H1 (cell line): ENCODE measurements around the gene KCNT1. TPM values are rescaled to one million over a fixed set of nuclear protein-coding genes. Genes with fewer than 3 reads are reported as not detected.

ENCODE experiments used
- CTCF ChIA-PET: fragments of 300-600 bp; sonication (Branson Sonifier 250); formaldehyde crosslinking; loops from one replicate; lab custom pipeline; 2021; ENCODE audit not compliant: partially characterized antibody; lab: Charles Lee
- POLR2A ChIA-PET: fragments of 300-600 bp; sonication (Branson Sonifier 250); formaldehyde crosslinking; loops from one replicate; lab custom pipeline; 2021; ENCODE audit warnings: inconsistent platforms; ENCODE audit not compliant: partially characterized antibody; lab: Charles Lee
- DNase-seq, 2 experiments: peaks; one replicate each; pipeline versions ENCODE4 v3.0.0 to v3.0.0-alpha.2; 2010 to 2022; ENCODE audit warnings: low spot score in 2 of 2, low read depth in 1 of 2, mixed read lengths in 1 of 2
- FAIRE-seq: peaks from 2 replicates; lab custom pipeline; 2011; peaks lifted over from hg19 to GRCh38; lab: Jason Lieb, UNC
- H2AFZ ChIP-seq: 2 replicates; pipeline ENCODE4 v1.8.1; 2012; ENCODE audit warnings: low read length, inconsistent platforms
- H2AK5ac ChIP-seq: 2 replicates; pipeline ENCODE4 v1.6.1; 2013; ENCODE audit warnings: low read depth, low read length
- H2BK120ac ChIP-seq: replicated peaks from 2 replicates; pipeline ENCODE3; 2013; ENCODE audit warnings: low read depth, low read length, inconsistent platforms
- H2BK12ac ChIP-seq: 2 replicates; pipeline ENCODE4 v1.6.1; 2013; ENCODE audit warnings: low read depth, low read length
- H2BK15ac ChIP-seq: 2 replicates; pipeline ENCODE4 v1.6.1; 2013; ENCODE audit warnings: low read length
- H2BK20ac ChIP-seq: 2 replicates; pipeline ENCODE4 v1.6.1; 2013; ENCODE audit warnings: low read length
- H2BK5ac ChIP-seq: 2 replicates; pipeline ENCODE4 v1.6.1; 2013; ENCODE audit warnings: low read depth, low read length
- H3K14ac ChIP-seq: 2 replicates; pipeline ENCODE4 v1.6.1; 2013; ENCODE audit warnings: inconsistent platforms; ENCODE audit not compliant: insufficient read length
- H3K18ac ChIP-seq: 2 replicates; pipeline ENCODE4 v1.6.1; 2013; ENCODE audit warnings: low read length; ENCODE audit errors: extremely low read depth
- H3K23ac ChIP-seq: 2 replicates; pipeline ENCODE4 v1.6.1; 2013; ENCODE audit warnings: inconsistent platforms; ENCODE audit not compliant: insufficient read length
- H3K23me2 ChIP-seq: 2 replicates; pipeline ENCODE4 v1.6.1; 2013; ENCODE audit warnings: low read depth, low read length
- H3K27ac ChIP-seq: 2 replicates; pipeline ENCODE4 v1.6.1; 2011; ENCODE audit warnings: low read depth, low read length, inconsistent platforms
- H3K27me3 ChIP-seq, 4 experiments: replicated peaks in 1 of 4; 1 replicate in 1 of 4; 2 replicates in 3 of 4; pipeline versions ENCODE4 v1.6.1 to v1.8.1; 2011 to 2013; ENCODE audit warnings: low read length in 3 of 4, mild to moderate bottlenecking in 3 of 4, inconsistent platforms in 2 of 4, mixed read lengths in 2 of 4, moderate library complexity in 1 of 4; ENCODE audit not compliant: control insufficient read depth in 3 of 4, insufficient read depth in 3 of 4; ENCODE audit errors: extremely low read depth in 1 of 4
- H3K36me3 ChIP-seq, 4 experiments: 2 replicates each; pipeline versions ENCODE4 v1.6.1 to v1.8.1; 2011 to 2013; ENCODE audit warnings: mild to moderate bottlenecking in 4 of 4, low read length in 3 of 4, moderate library complexity in 2 of 4, control low read depth in 1 of 4, inconsistent platforms in 1 of 4; ENCODE audit not compliant: insufficient read depth in 4 of 4, control insufficient read depth in 2 of 4
- H3K4ac ChIP-seq: replicated peaks from 2 replicates; pipeline ENCODE3; 2013; ENCODE audit warnings: low read length, low read depth, mixed read lengths, inconsistent platforms; ENCODE audit not compliant: insufficient read length
- H3K4me1 ChIP-seq, 4 experiments: replicated peaks in 1 of 4; 1 replicate in 1 of 4; 2 replicates in 3 of 4; pipeline versions ENCODE4 v1.6.1 to v1.8.1; 2011 to 2013; ENCODE audit warnings: low read length in 3 of 4, inconsistent platforms in 2 of 4, mixed read lengths in 1 of 4; ENCODE audit not compliant: insufficient read depth in 4 of 4, control insufficient read depth in 3 of 4
- H3K4me2 ChIP-seq, 2 experiments: 2 replicates each; pipeline versions ENCODE4 v1.6.1 to v1.8.1; 2011 to 2013; ENCODE audit warnings: low read depth in 2 of 2, low read length in 2 of 2, control low read depth in 1 of 2, inconsistent platforms in 1 of 2, mild to moderate bottlenecking in 1 of 2; ENCODE audit not compliant: insufficient read depth in 1 of 2
- H3K4me3 ChIP-seq, 4 experiments: fragments of 200-600, 300-600 bp in 1 of 4; sonication (generic), shearing (Covaris generic), sonication (Bioruptor Twin) in 1 of 4; 2 replicates each; pipeline versions ENCODE4 v1.5.1 to v1.8.1; 2011 to 2016; ENCODE audit warnings: low read length in 4 of 4, low read depth in 3 of 4, control low read depth in 2 of 4, inconsistent platforms in 2 of 4, mild to moderate bottlenecking in 2 of 4, mixed read lengths in 1 of 4, moderate library complexity in 1 of 4; ENCODE audit not compliant: insufficient read depth in 2 of 4; ENCODE audit errors: extremely low read depth in 1 of 4
- H3K56ac ChIP-seq: replicated peaks from 2 replicates; pipeline ENCODE3; 2013; ENCODE audit warnings: low read depth, mild to moderate bottlenecking, mixed read lengths, low read length, inconsistent platforms; ENCODE audit not compliant: insufficient read length
- H3K79me1 ChIP-seq: 2 replicates; pipeline ENCODE4 v1.6.1; 2013; ENCODE audit warnings: low read depth, low read length, control low read depth
- H3K79me2 ChIP-seq, 2 experiments: 2 replicates each; pipeline versions ENCODE4 v1.6.1 to v1.8.1; 2012 to 2013; ENCODE audit warnings: low read length in 2 of 2, mild to moderate bottlenecking in 2 of 2, inconsistent platforms in 1 of 2; ENCODE audit not compliant: insufficient read depth in 2 of 2, control insufficient read depth in 1 of 2
- H3K9ac ChIP-seq, 4 experiments: replicated peaks in 1 of 4; 1 replicate in 1 of 4; 2 replicates in 3 of 4; pipeline versions ENCODE4 v1.6.1 to v1.8.1; 2011 to 2013; ENCODE audit warnings: low read depth in 3 of 4, low read length in 3 of 4, control low read depth in 2 of 4, mild to moderate bottlenecking in 2 of 4, moderate library complexity in 2 of 4, inconsistent platforms in 1 of 4; ENCODE audit errors: extremely low read depth in 1 of 4
- H3K9me3 ChIP-seq, 2 experiments: 2 replicates each; pipeline versions ENCODE4 v1.6.1 to v1.8.1; 2012 to 2013; ENCODE audit warnings: mild to moderate bottlenecking in 2 of 2, moderate library complexity in 2 of 2, control low read depth in 1 of 2, inconsistent platforms in 1 of 2, low read depth in 1 of 2, low read length in 1 of 2, mixed read lengths in 1 of 2; ENCODE audit not compliant: insufficient read depth in 2 of 2
- H4K20me1 ChIP-seq, 2 experiments: replicated peaks in 1 of 2; 2 replicates each; pipeline versions ENCODE3 to v1.8.1; 2011 to 2013; ENCODE audit warnings: inconsistent platforms in 2 of 2, low read length in 2 of 2, mild to moderate bottlenecking in 1 of 2; ENCODE audit not compliant: insufficient read depth in 2 of 2, control insufficient read depth in 1 of 2
- H4K5ac ChIP-seq: 2 replicates; pipeline ENCODE4 v1.6.1; 2013; ENCODE audit warnings: low read length, low read depth, mixed read lengths, inconsistent platforms; ENCODE audit not compliant: insufficient read length
- H4K8ac ChIP-seq: 2 replicates; pipeline ENCODE4 v1.8.0; 2013; ENCODE audit warnings: mild to moderate bottlenecking, moderate library complexity, low read length, inconsistent platforms; ENCODE audit not compliant: insufficient read depth; ENCODE audit errors: extremely low read depth
- H4K91ac ChIP-seq: replicated peaks from 2 replicates; pipeline ENCODE3; 2013; ENCODE audit warnings: low read length, mixed read lengths, inconsistent platforms; ENCODE audit not compliant: insufficient read length
- CREB1 ChIP-seq: IDR thresholded peaks from 2 replicates; pipeline ENCODE4 v1.6.1; 2012; ENCODE audit warnings: inconsistent platforms
- EGR1 ChIP-seq: IDR thresholded peaks from 2 replicates; pipeline ENCODE4 v1.6.1; 2011; ENCODE audit warnings: low read depth, low read length, borderline replicate concordance
- EZH2 ChIP-seq: fragments of 200-600 bp; sonication (generic); IDR thresholded peaks from 2 replicates; pipeline ENCODE4 v1.7.1; 2012; ENCODE audit warnings: low read depth, mild to moderate bottlenecking, moderate library complexity, low read length, inconsistent platforms; ENCODE audit not compliant: severe bottlenecking
- NANOG ChIP-seq: IDR thresholded peaks from 2 replicates; pipeline ENCODE4 v1.6.1; 2011; ENCODE audit warnings: low read length, low read depth, mild to moderate bottlenecking, inconsistent platforms; ENCODE audit not compliant: insufficient read depth, poor library complexity, severe bottlenecking
- NRF1 ChIP-seq: IDR thresholded peaks from 2 replicates; pipeline ENCODE4 v1.6.1; 2011; ENCODE audit warnings: mild to moderate bottlenecking, low read depth, low read length, improper control_type of control experiment
- PHF8 ChIP-seq: fragments of 200-600 bp; sonication (generic); conservative IDR thresholded peaks from 2 replicates; pipeline ENCODE4 v1.7.1; 2012; ENCODE audit warnings: low read depth, mild to moderate bottlenecking, inconsistent platforms, low read length, moderate library complexity
- RFX5 ChIP-seq: IDR thresholded peaks from 2 replicates; pipeline ENCODE4 v1.6.1; 2011; ENCODE audit warnings: low read depth, low read length, improper control_type of control experiment, borderline replicate concordance
- RNF2 ChIP-seq: fragments of 200-900, 300-1000 bp; sonication (generic); IDR thresholded peaks from 2 replicates; pipeline ENCODE4 v1.7.1; 2016; ENCODE audit warnings: borderline replicate concordance, low read depth, mild to moderate bottlenecking, antibody characterized with exemption, low read length; ENCODE audit not compliant: poor library complexity, severe bottlenecking; ENCODE audit errors: missing control alignments
- RXRA ChIP-seq: IDR thresholded peaks from 2 replicates; pipeline ENCODE4 v1.6.1; 2011; ENCODE audit warnings: low read depth, mild to moderate bottlenecking, low read length, moderate library complexity; ENCODE audit not compliant: insufficient read depth
- SRF ChIP-seq: IDR thresholded peaks from 2 replicates; pipeline ENCODE4 v1.6.1; 2011; ENCODE audit warnings: mild to moderate bottlenecking, low read depth, low read length, moderate library complexity
- TBP ChIP-seq: IDR thresholded peaks from 2 replicates; pipeline ENCODE4 v1.6.1; 2011; ENCODE audit warnings: low read depth, low read length, improper control_type of control experiment
- WGBS, 2 experiments: shearing (Covaris generic) in 1 of 2; methylation state at CpG; one replicate each; pipeline versions ENCODE4 v1.1.6 to v1.1.7; 2013 to 2015; ENCODE audit warnings: low lambda C conversion rate in 2 of 2, mixed read lengths in 2 of 2, inconsistent platforms in 1 of 2, low coverage in 1 of 2, missing lambda C conversion rate in 1 of 2; ENCODE audit not compliant: insufficient replicate concordance in 2 of 2, insufficient coverage in 1 of 2, insufficient read length in 1 of 2; ENCODE audit errors: extremely low coverage in 1 of 2, missing lambda C conversion rate in 1 of 2; 5-methylcytosine and 5-hydroxymethylcytosine counted together
- polyA plus RNA-seq, 7 experiments: library from polyadenylated mRNA; depleted of rRNA in 3 of 7; stranded (reverse) in 5 of 7; unstranded in 2 of 7; fragments of >200 nt in 5 of 7; fragments of 200-250 nt in 2 of 7; gene quantifications; 1 replicate in 5 of 7; 2 replicates in 1 of 7; 4 replicates in 1 of 7; pipeline versions ENCODE4 v1.2.1 to v1.2.3, GENCODE V29; 2011 to 2013; ENCODE audit warnings: missing spikeins in 2 of 7, mixed read lengths in 2 of 7
- total RNA-seq: library from RNA; stranded (reverse); fragmentation: NEBNext Ultra II Directional; extraction: Animal tissue kit (Norgen Biotek cat#: 25700); gene quantifications from 2 replicates; pipeline ENCODE4 v1.2.1, GENCODE V29; 2021
- TF ChIP-seq, protein P1 (sequence below): IDR thresholded peaks from 2 replicates; pipeline ENCODE4 v1.6.1; 2011; ENCODE audit warnings: low read length, improper control_type of control experiment

KCNT1 gene
- total and polyA plus RNA-seq, 2 of the 8 experiments (the other 6 are each of a cell fraction or from before 2014, with no cell fraction given) = 0.13 to 0.20 TPM

DNA sequence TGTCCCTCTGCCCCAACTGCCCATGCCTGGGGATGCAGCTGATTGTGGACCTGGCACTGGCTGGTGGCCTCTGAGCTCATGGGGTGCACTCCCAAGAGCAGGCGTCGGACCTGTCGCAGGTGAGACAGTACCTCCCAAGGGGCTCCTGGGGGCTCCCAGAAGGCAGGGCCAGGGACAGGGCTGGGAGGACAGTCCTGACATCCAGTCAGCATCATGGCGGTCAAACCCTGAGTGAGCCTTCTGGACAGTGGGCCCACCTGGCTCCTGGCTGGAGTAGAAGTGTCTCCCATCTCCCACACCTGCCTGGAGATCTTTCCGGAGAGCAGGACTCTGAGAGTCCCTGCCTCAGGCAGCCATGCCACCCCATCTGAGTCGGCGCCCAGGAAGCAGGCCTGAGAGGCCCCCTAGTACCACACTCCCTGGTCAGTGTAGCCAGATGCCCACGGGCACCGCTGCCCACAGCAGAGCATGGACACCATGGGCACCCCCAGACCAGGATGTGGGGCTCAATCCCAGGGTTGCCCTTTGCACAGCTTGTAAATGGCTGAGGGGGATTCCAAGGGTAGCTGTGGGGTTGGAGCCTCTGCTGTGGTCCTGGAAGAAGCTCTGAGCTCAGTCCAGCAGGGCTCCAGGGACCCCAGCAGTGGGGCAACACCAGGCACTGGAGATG lies 32.2 kb upstream of the KCNT1 start:
- Histone ChIP-seq H4K91ac (peak overlapping the region; percentile 23), H3K36me3 (no peaks in the 10 kb centered on the region), H3K18ac (no peak overlapping the region), H3K56ac (no peak overlapping the region), H2BK15ac (no peak overlapping the region), H2AK5ac (no peak overlapping the region), H3K4me3 (no peak overlapping the region), H4K8ac (no peak overlapping the region), H2BK20ac (no peak overlapping the region), H3K79me2 (no peaks in the 10 kb centered on the region), H4K20me1 (no peaks in the 10 kb centered on the region), H3K79me1 (no peaks in the 10 kb centered on the region), H2AFZ (no peak overlapping the region), H2BK12ac (no peak overlapping the region), H3K4me2 (no peak overlapping the region), H3K27ac (no peak overlapping the region), H3K4ac (no peak overlapping the region), H3K23me2 (no peaks in the 10 kb centered on the region), H2BK5ac (no peak overlapping the region), H3K27me3 (no peaks in the 10 kb centered on the region; a peak in 1 of 7 replicates), H2BK120ac (no peak overlapping the region), H4K5ac (no peak overlapping the region), H3K4me1 (no peaks in the 10 kb centered on the region; a peak in 1 of 7 replicates), H3K23ac (no peak overlapping the region), H3K9me3 (peaks cover 4 to 19% of the 10 kb centered on the region in 2 experiments; a peak in 3 of 4 replicates), H3K9ac (no peak overlapping the region), H3K14ac (no peak overlapping the region)
- CTCF ChIA-PET = interaction anchor here (1.0 to 1.2 kb wide), 2 partner anchors 50 to 69 kb away, joined by 3 read pairs; no protein-coding TSS in a partner anchor
- no peak for FAIRE-seq
- POLR2A ChIA-PET = no interaction called here
- WGBS, 2 experiments = 93% methylated on average over 9 of the region's 9 CpGs; no CpG with 5 or more reads in 1 of the 2 experiments
- DNase-seq = no peak
- TF ChIP-seq NANOG (no peak), RNF2 (no peak), PHF8 (no peak), RFX5 (no peak), NRF1 (no peak), EZH2 (no peak), RXRA (no peak), TBP (no peak), SRF (no peak), EGR1 (no peak), CREB1 (no peak)
- TF ChIP-seq, protein P1, sequence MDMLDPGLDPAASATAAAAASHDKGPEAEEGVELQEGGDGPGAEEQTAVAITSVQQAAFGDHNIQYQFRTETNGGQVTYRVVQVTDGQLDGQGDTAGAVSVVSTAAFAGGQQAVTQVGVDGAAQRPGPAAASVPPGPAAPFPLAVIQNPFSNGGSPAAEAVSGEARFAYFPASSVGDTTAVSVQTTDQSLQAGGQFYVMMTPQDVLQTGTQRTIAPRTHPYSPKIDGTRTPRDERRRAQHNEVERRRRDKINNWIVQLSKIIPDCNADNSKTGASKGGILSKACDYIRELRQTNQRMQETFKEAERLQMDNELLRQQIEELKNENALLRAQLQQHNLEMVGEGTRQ = no peak
